Measurements from ENCODE around the gene MRPL20. TPM values are rescaled to one million over a fixed set of nuclear protein-coding genes. Genes with fewer than 3 reads are reported as not detected.
"Not testable (repeated sequence)": the region's sequence is repeated elsewhere in the genome, so short reads cannot be mapped to it uniquely, and the experiment has no call there.

MRPL20 gene
- total RNA-seq, 1 donor from 2014 or later: 98.6 TPM

- DNase-seq: no peak
- no peak for TF ChIP-seq CTCF (IDR thresholded peaks at IDR 0.05; ENCODE audit: partially characterized antibody, unreplicated experiment)
- no peaks in the 10 kb centered on the region for H3K36me3 Mint-ChIP-seq (ENCODE audit: unreplicated experiment)
- H3K9me3 Mint-ChIP-seq (ENCODE audit: unreplicated experiment): peaks cover 2% of the 10 kb centered on the region
- no peak overlapping the region for H3K27ac Mint-ChIP-seq (ENCODE audit: unreplicated experiment)
- no peaks in the 10 kb centered on the region for H3K4me1 Mint-ChIP-seq (ENCODE audit: low read depth, unreplicated experiment)
- no peaks in the 10 kb centered on the region for H3K27me3 Mint-ChIP-seq (ENCODE audit: unreplicated experiment)
- peak overlapping the region; percentile 52 for H3K4me3 Mint-ChIP-seq (ENCODE audit: unreplicated experiment)
Measured at GRCh38 chr1:1373051-1373814, 33.9 kb downstream of the MRPL20 start.

- Mint-ChIP-seq H3K27me3 (ENCODE audit: unreplicated experiment) (no peaks in the 10 kb centered on the region), H3K27ac (ENCODE audit: unreplicated experiment) (no peak overlapping the region), H3K4me1 (ENCODE audit: low read depth, unreplicated experiment) (no peaks in the 10 kb centered on the region), H3K4me3 (ENCODE audit: unreplicated experiment) (peak overlapping the region; percentile 15), H3K9me3 (ENCODE audit: unreplicated experiment) (peaks cover 2% of the 10 kb centered on the region), H3K36me3 (ENCODE audit: unreplicated experiment) (no peaks in the 10 kb centered on the region)
- TF ChIP-seq CTCF (IDR thresholded peaks at IDR 0.05; ENCODE audit: partially characterized antibody, unreplicated experiment): peak; percentile 97
- peak; percentile 89 for DNase-seq
Measured at GRCh38 chr1:1371746-1372711, 35.1 kb downstream of the MRPL20 start.

- Mint-ChIP-seq H3K4me1 (ENCODE audit: low read depth, unreplicated experiment) (no peaks in the 10 kb centered on the region), H3K27me3 (ENCODE audit: unreplicated experiment) (no peaks in the 10 kb centered on the region), H3K9me3 (ENCODE audit: unreplicated experiment) (peaks cover 2% of the 10 kb centered on the region), H3K36me3 (ENCODE audit: unreplicated experiment) (no peaks in the 10 kb centered on the region), H3K4me3 (ENCODE audit: unreplicated experiment) (no peak overlapping the region), H3K27ac (ENCODE audit: unreplicated experiment) (no peak overlapping the region)
- no peak for DNase-seq
- TF ChIP-seq CTCF (IDR thresholded peaks at IDR 0.05; ENCODE audit: partially characterized antibody, unreplicated experiment): no peak
Measured at GRCh38 chr1:1371364-1371745, 35.7 kb downstream of the MRPL20 start.

GRCh38 chr1:1370771-1371300 is 36.3 kb downstream of the MRPL20 start:
- Mint-ChIP-seq H3K27ac (ENCODE audit: unreplicated experiment) (no peak overlapping the region), H3K9me3 (ENCODE audit: unreplicated experiment) (peaks cover 2% of the 10 kb centered on the region), H3K36me3 (ENCODE audit: unreplicated experiment) (no peaks in the 10 kb centered on the region), H3K4me1 (ENCODE audit: low read depth, unreplicated experiment) (no peaks in the 10 kb centered on the region), H3K27me3 (ENCODE audit: unreplicated experiment) (no peaks in the 10 kb centered on the region), H3K4me3 (ENCODE audit: unreplicated experiment) (no peak overlapping the region)
- DNase-seq: no peak
- TF ChIP-seq CTCF (IDR thresholded peaks at IDR 0.05; ENCODE audit: partially characterized antibody, unreplicated experiment): no peak

- DNase-seq; H3K27me3 Mint-ChIP-seq (ENCODE audit: unreplicated experiment); H3K4me1 Mint-ChIP-seq (ENCODE audit: low read depth, unreplicated experiment); H3K4me3 Mint-ChIP-seq (ENCODE audit: unreplicated experiment); H3K9me3 Mint-ChIP-seq (ENCODE audit: unreplicated experiment); H3K27ac Mint-ChIP-seq (ENCODE audit: unreplicated experiment); H3K36me3 Mint-ChIP-seq (ENCODE audit: unreplicated experiment): not testable (repeated sequence)
Measured at GRCh38 chr1:1370094-1370493, 37.0 kb downstream of the MRPL20 start.
